ENCODE measurements around the gene PPFIBP1.

GRCh38 chr12:27506645-27507189 lies 17.3 kb upstream of the PPFIBP1 start:
- TF ChIP-seq CTCF (IDR thresholded peaks at IDR 0.05; ENCODE audit: low read length) (no peak), EZH2 (IDR thresholded peaks at IDR 0.05; ENCODE audit: borderline replicate concordance, low read length) (no peak)

Measured in OCI-LY1 (cell line).